K562 (cell line): ENCODE measurements around the gene NOL12.

Experiments used
- BHLHE40 ChIP-seq: IDR thresholded peaks from 2 replicates; pipeline ENCODE4 v1.6.1; 2011; ENCODE audit warnings: low read length, improper control_type of control experiment
- MCM5 ChIP-seq: fragments of 450-650 bp; IDR thresholded peaks from 2 replicates; pipeline ENCODE4 v1.6.1; 2016; ENCODE audit warnings: low read depth
- POLR2A ChIP-seq: fragments of 450-650 bp; conservative IDR thresholded peaks from 2 replicates; pipeline ENCODE4 v1.6.1; 2016
- RAD21 ChIP-seq, 2 experiments: fragments of 250-450 bp in 1 of 2; fragments of 450-650 bp in 1 of 2; sonication (Bioruptor Pico) in 1 of 2; formaldehyde crosslinking in 1 of 2; IDR thresholded peaks in 1 of 2; conservative IDR thresholded peaks in 1 of 2; 2 replicates each; pipeline versions ENCODE4 v1.4.0 to v1.8.0; 2020 to 2022; ENCODE audit warnings: mild to moderate bottlenecking in 2 of 2, moderate library complexity in 1 of 2
- SIX5 ChIP-seq, 2 experiments: IDR thresholded peaks; 2 replicates each; pipeline ENCODE4 v1.6.1; 2011; ENCODE audit warnings: low read length in 2 of 2, borderline replicate concordance in 1 of 2, low read depth in 1 of 2, mild to moderate bottlenecking in 1 of 2, moderate library complexity in 1 of 2; ENCODE audit not compliant: insufficient read depth in 1 of 2
- SRSF1 ChIP-seq: fragments of 200-400 bp; formaldehyde crosslinking; IDR thresholded peaks from 2 replicates; pipeline ENCODE4 v1.6.1; 2017; ENCODE audit warnings: mild to moderate bottlenecking, low read depth, low read length, moderate library complexity
- STAG1 ChIP-seq: sonication (generic); formaldehyde crosslinking; IDR thresholded peaks from 2 replicates; pipeline ENCODE4 v1.5.0; 2020; ENCODE audit warnings: missing genetic modification reagents, borderline replicate concordance
- TRIM28 ChIP-seq: fragments of 450-650 bp; IDR thresholded peaks from 2 replicates; pipeline ENCODE4 v1.6.1; 2017
- ZNF134 ChIP-seq: fragments of 250-450 bp; sonication (Bioruptor Pico); conservative IDR thresholded peaks from 2 replicates; pipeline ENCODE4 v1.4.0; 2020
- TF ChIP-seq, protein P1 (sequence below), 3 experiments: IDR thresholded peaks in 2 of 3; conservative IDR thresholded peaks in 1 of 3; 2 replicates each; pipeline ENCODE4 v1.5.1; 2011 to 2012; ENCODE audit warnings: low read length in 3 of 3, mild to moderate bottlenecking in 3 of 3, control low read depth in 2 of 3, improper control_type of control experiment in 1 of 3, inconsistent platforms in 1 of 3, low read depth in 1 of 3, mixed read lengths in 1 of 3, moderate library complexity in 1 of 3; ENCODE audit not compliant: insufficient read depth in 2 of 3
- TF ChIP-seq, protein P2 (sequence below), 2 experiments: fragments of 450-650 bp in 1 of 2; sonication (generic) in 1 of 2; formaldehyde crosslinking in 1 of 2; IDR thresholded peaks in 1 of 2; conservative IDR thresholded peaks in 1 of 2; 2 replicates each; pipeline versions ENCODE4 v1.6.1 to v1.8.1; 2016 to 2023; ENCODE audit warnings: mild to moderate bottlenecking in 2 of 2, moderate library complexity in 2 of 2, inconsistent platforms in 1 of 2, missing genetic modification reagents in 1 of 2

GRCh38 chr22:37703906-37704305, 17.8 kb downstream of the NOL12 start:
- no peak for TF ChIP-seq MCM5
- no peak for TF ChIP-seq BHLHE40
- no peak for TF ChIP-seq SRSF1
- TF ChIP-seq RAD21 (CRISPR knock-in tag; conservative IDR thresholded peaks at IDR 0.05 in 1 of 2, IDR thresholded peaks at IDR 0.05 in 1 of 2) = no peak
- TF ChIP-seq, protein P1, sequence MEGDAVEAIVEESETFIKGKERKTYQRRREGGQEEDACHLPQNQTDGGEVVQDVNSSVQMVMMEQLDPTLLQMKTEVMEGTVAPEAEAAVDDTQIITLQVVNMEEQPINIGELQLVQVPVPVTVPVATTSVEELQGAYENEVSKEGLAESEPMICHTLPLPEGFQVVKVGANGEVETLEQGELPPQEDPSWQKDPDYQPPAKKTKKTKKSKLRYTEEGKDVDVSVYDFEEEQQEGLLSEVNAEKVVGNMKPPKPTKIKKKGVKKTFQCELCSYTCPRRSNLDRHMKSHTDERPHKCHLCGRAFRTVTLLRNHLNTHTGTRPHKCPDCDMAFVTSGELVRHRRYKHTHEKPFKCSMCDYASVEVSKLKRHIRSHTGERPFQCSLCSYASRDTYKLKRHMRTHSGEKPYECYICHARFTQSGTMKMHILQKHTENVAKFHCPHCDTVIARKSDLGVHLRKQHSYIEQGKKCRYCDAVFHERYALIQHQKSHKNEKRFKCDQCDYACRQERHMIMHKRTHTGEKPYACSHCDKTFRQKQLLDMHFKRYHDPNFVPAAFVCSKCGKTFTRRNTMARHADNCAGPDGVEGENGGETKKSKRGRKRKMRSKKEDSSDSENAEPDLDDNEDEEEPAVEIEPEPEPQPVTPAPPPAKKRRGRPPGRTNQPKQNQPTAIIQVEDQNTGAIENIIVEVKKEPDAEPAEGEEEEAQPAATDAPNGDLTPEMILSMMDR (IDR thresholded peaks at IDR 0.05 in 2 of 3, conservative IDR thresholded peaks at IDR 0.05 in 1 of 3; ENCODE audit: insufficient read depth in 2 of 3, low read depth in 1 of 3, low read length in 3 of 3) = no peak
- TF ChIP-seq STAG1 (CRISPR knock-in tag) = no peak
- TF ChIP-seq, protein P2, sequence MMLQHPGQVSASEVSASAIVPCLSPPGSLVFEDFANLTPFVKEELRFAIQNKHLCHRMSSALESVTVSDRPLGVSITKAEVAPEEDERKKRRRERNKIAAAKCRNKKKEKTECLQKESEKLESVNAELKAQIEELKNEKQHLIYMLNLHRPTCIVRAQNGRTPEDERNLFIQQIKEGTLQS (IDR thresholded peaks at IDR 0.05) = no peak
- TF ChIP-seq, protein P2 (CRISPR knock-in tag; conservative IDR thresholded peaks at IDR 0.05) = no peak
- TF ChIP-seq TRIM28 = no peak
- no peak for TF ChIP-seq POLR2A
- no peak for TF ChIP-seq ZNF134 (CRISPR knock-in tag)
- TF ChIP-seq SIX5 (IDR thresholded peaks at IDR 0.05; ENCODE audit: borderline replicate concordance in 1 of 2, insufficient read depth in 1 of 2, low read depth in 1 of 2, low read length in 2 of 2) = no peak
